SK-N-SH (cell line): ENCODE measurements around the gene AVPR1B. TPM values are rescaled to one million over a fixed set of nuclear protein-coding genes. Genes with fewer than 3 reads are reported as not detected.

Experiments
- CTCF ChIA-PET: fragments of 300-600, 350-600 bp; formaldehyde crosslinking; extraction: SDS; loops from one replicate; lab custom pipeline; 2021; lab: Yijun Ruan, JAX
- POLR2A ChIA-PET: fragments of 350-600 bp; sonication (Branson Sonifier 250); formaldehyde crosslinking; extraction: SDS; loops from one replicate; lab custom pipeline; 2020; ENCODE audit warnings: antibody characterized with exemption, inconsistent platforms; lab: Yijun Ruan, JAX
- DNase-seq: peaks from one replicate; pipeline ENCODE4 v3.0.0; 2012
- H2AFZ ChIP-seq: fragments of 200-600 bp; sonication (generic); 2 replicates; pipeline ENCODE4 v1.8.1; 2016; ENCODE audit warnings: antibody characterized with exemption, mild to moderate bottlenecking, low read depth
- H3F3A ChIP-seq: fragments of 200-600 bp; sonication (generic); replicated peaks from 2 replicates; pipeline ENCODE3; 2016; ENCODE audit warnings: antibody characterized with exemption, mild to moderate bottlenecking; ENCODE audit not compliant: insufficient read depth
- H3K27ac ChIP-seq, 2 experiments: fragments of 200-500 bp in 1 of 2; fragments of 200-600 bp in 1 of 2; sonication (Bioruptor generic) in 1 of 2; sonication (generic), shearing (Covaris generic) in 1 of 2; 2 replicates each; pipeline versions ENCODE4 v1.5.1 to v1.6.1; 2014 to 2016; ENCODE audit warnings: low read depth in 2 of 2, inconsistent platforms in 1 of 2, low read length in 1 of 2, mild to moderate bottlenecking in 1 of 2, mixed read lengths in 1 of 2
- H3K27me3 ChIP-seq: fragments of 200-600 bp; sonication (generic), shearing (Covaris generic); 2 replicates; pipeline ENCODE4 v1.6.1; 2016; ENCODE audit warnings: mixed run types; ENCODE audit not compliant: insufficient read depth
- H3K36me3 ChIP-seq, 2 experiments: fragments of 200-500 bp in 1 of 2; fragments of 200-600 bp in 1 of 2; sonication (Bioruptor generic) in 1 of 2; sonication (generic) in 1 of 2; replicated peaks in 1 of 2; 2 replicates each; pipeline versions ENCODE3 to v1.5.1; 2014 to 2016; ENCODE audit warnings: low read length in 1 of 2, mild to moderate bottlenecking in 1 of 2; ENCODE audit not compliant: insufficient read depth in 2 of 2, control insufficient read depth in 1 of 2
- H3K4me1 ChIP-seq, 2 experiments: fragments of 200-500 bp in 1 of 2; fragments of 200-600 bp in 1 of 2; sonication (Bioruptor generic) in 1 of 2; sonication (generic), shearing (Covaris generic) in 1 of 2; 2 replicates each; pipeline versions ENCODE4 v1.5.1 to v1.6.1; 2014 to 2016; ENCODE audit warnings: low read depth in 1 of 2, low read length in 1 of 2, mixed run types in 1 of 2; ENCODE audit not compliant: insufficient read depth in 2 of 2, control insufficient read depth in 1 of 2
- H3K4me2 ChIP-seq: fragments of 200-600 bp; sonication (generic), shearing (Covaris generic); 2 replicates; pipeline ENCODE4 v1.6.1; 2017; ENCODE audit warnings: mixed run types
- H3K4me3 ChIP-seq, 2 experiments: fragments of 200-500 bp in 1 of 2; fragments of 200-600 bp in 1 of 2; sonication (Bioruptor generic) in 1 of 2; sonication (generic), shearing (Covaris generic) in 1 of 2; 2 replicates each; pipeline versions ENCODE4 v1.5.1 to v1.8.1; 2014 to 2016; ENCODE audit warnings: low read depth in 2 of 2, inconsistent platforms in 1 of 2, low read length in 1 of 2, mild to moderate bottlenecking in 1 of 2, mixed read lengths in 1 of 2, moderate library complexity in 1 of 2
- H3K79me2 ChIP-seq: fragments of 200-600 bp; sonication (generic); 2 replicates; pipeline ENCODE4 v1.8.1; 2017; ENCODE audit warnings: mild to moderate bottlenecking; ENCODE audit not compliant: insufficient read depth
- H3K9ac ChIP-seq: fragments of 200-600 bp; sonication (generic); 2 replicates; pipeline ENCODE4 v1.6.1; 2017; ENCODE audit warnings: mixed run types
- H3K9me2 ChIP-seq: fragments of 200-600 bp; sonication (generic); 2 replicates; pipeline ENCODE4 v1.6.1; 2017; ENCODE audit warnings: mixed run types
- H3K9me3 ChIP-seq: fragments of 200-600 bp; sonication (generic); 2 replicates; pipeline ENCODE4 v1.6.1; 2017; ENCODE audit warnings: mixed run types, mild to moderate bottlenecking, moderate library complexity
- H4K20me1 ChIP-seq: fragments of 200-600 bp; sonication (generic); 2 replicates; pipeline ENCODE4 v1.6.1; 2017; ENCODE audit warnings: mild to moderate bottlenecking, mixed run types; ENCODE audit not compliant: insufficient read depth
- CHD2 ChIP-seq: fragments of 150-350 bp; IDR thresholded peaks from 2 replicates; pipeline ENCODE4 v1.6.1; 2018; ENCODE audit warnings: low read length; ENCODE audit not compliant: partially characterized antibody
- ELF1 ChIP-seq: IDR thresholded peaks from 2 replicates; pipeline ENCODE4 v1.4.0; 2012
- FOSL2 ChIP-seq: IDR thresholded peaks from 2 replicates; pipeline ENCODE4 v1.4.0; 2012; ENCODE audit warnings: low read depth, mild to moderate bottlenecking, moderate library complexity, borderline replicate concordance
- FOXJ3 ChIP-seq: sonication (generic); formaldehyde crosslinking; IDR thresholded peaks from 2 replicates; pipeline ENCODE4 v1.5.1; 2020; ENCODE audit warnings: mild to moderate bottlenecking, missing genetic modification reagents
- FOXM1 ChIP-seq: IDR thresholded peaks from 2 replicates; pipeline ENCODE4 v1.4.0; 2012; ENCODE audit warnings: low read depth, mild to moderate bottlenecking
- GABPA ChIP-seq: IDR thresholded peaks from 2 replicates; pipeline ENCODE4 v1.4.0; 2012; ENCODE audit warnings: low read depth, mild to moderate bottlenecking
- IRF3 ChIP-seq: fragments of 150-350 bp; IDR thresholded peaks from 2 replicates; pipeline ENCODE4 v1.6.1; 2016; ENCODE audit warnings: mild to moderate bottlenecking, low read depth, low read length
- JUND ChIP-seq: IDR thresholded peaks from 2 replicates; pipeline ENCODE4 v1.4.0; 2012
- MEF2A ChIP-seq: IDR thresholded peaks from 2 replicates; pipeline ENCODE4 v1.4.0; 2012; ENCODE audit warnings: low read depth, borderline replicate concordance
- NFIC ChIP-seq: IDR thresholded peaks from 2 replicates; pipeline ENCODE4 v1.4.0; 2012; ENCODE audit warnings: borderline replicate concordance
- NRF1 ChIP-seq: IDR thresholded peaks from 2 replicates; pipeline ENCODE4 v1.6.1; 2012; ENCODE audit warnings: low read depth, mild to moderate bottlenecking, low read length
- PBX3 ChIP-seq: IDR thresholded peaks from 2 replicates; pipeline ENCODE4; 2012
- RCOR1 ChIP-seq: fragments of 150-350 bp; IDR thresholded peaks from 2 replicates; pipeline ENCODE4 v1.6.1; 2017; ENCODE audit warnings: antibody characterized with exemption, low read length
- SIN3A ChIP-seq: IDR thresholded peaks from 2 replicates; pipeline ENCODE4 v1.6.1; 2012; ENCODE audit warnings: low read depth, mild to moderate bottlenecking, low read length, moderate library complexity, borderline replicate concordance
- SMC3 ChIP-seq: IDR thresholded peaks from 2 replicates; pipeline ENCODE4 v1.6.1; 2012; ENCODE audit warnings: low read depth, low read length, improper control_type of control experiment
- TAF1 ChIP-seq: IDR thresholded peaks from 2 replicates; pipeline ENCODE4 v1.6.1; 2012; ENCODE audit warnings: low read depth, mild to moderate bottlenecking, low read length, moderate library complexity, borderline replicate concordance
- TCF12 ChIP-seq: IDR thresholded peaks from 2 replicates; pipeline ENCODE4 v1.4.0; 2012
- TEAD4 ChIP-seq: IDR thresholded peaks from 2 replicates; pipeline ENCODE4 v1.4.0; 2012; ENCODE audit warnings: mild to moderate bottlenecking, borderline replicate concordance; ENCODE audit not compliant: insufficient read depth
- YY1 ChIP-seq: IDR thresholded peaks from 2 replicates; pipeline ENCODE4 v1.4.0; 2012; ENCODE audit warnings: low read depth, mild to moderate bottlenecking
- ZBTB33 ChIP-seq: IDR thresholded peaks from 2 replicates; pipeline ENCODE4 v1.4.0; 2012; ENCODE audit warnings: low read depth, borderline replicate concordance
- WGBS: methylation state at CpG from one replicate; pipeline ENCODE4 v1.1.6; 2017; ENCODE audit warnings: low lambda C conversion rate; 5-methylcytosine and 5-hydroxymethylcytosine counted together
- polyA plus RNA-seq, 3 experiments: library from polyadenylated mRNA; depleted of rRNA; stranded (reverse); fragments of >200 nt; gene quantifications; 2 replicates each; pipeline ENCODE4 v1.2.3, GENCODE V29; 2012

Gene AVPR1B
- polyA plus RNA-seq, 1 of the 3 experiments (the other 2 are of a cell fraction): not detected

- no peaks in the 10 kb centered on the region for H3K9me2 ChIP-seq
- no peak overlapping the region for H3K9ac ChIP-seq
- no peak for TF ChIP-seq TAF1
- TF ChIP-seq RCOR1: no peak
- TF ChIP-seq ELF1: no peak
- TF ChIP-seq NRF1: no peak
- no peak for TF ChIP-seq SMC3
- TF ChIP-seq FOXJ3 (CRISPR knock-in tag): no peak
- TF ChIP-seq SIN3A: no peak
- no peak for TF ChIP-seq GABPA
- TF ChIP-seq YY1: no peak
- no peak for TF ChIP-seq FOXM1
- TF ChIP-seq CHD2: no peak
- TF ChIP-seq JUND: no peak
- TF ChIP-seq FOSL2: no peak
- no peak for TF ChIP-seq PBX3
- no peak for DNase-seq
- ChIA-PET CTCF (interaction anchor here (1.1 to 13.9 kb wide), 4 partner anchors 69 to 182 kb away, joined by 3 to 248 read pairs (median 5); no protein-coding TSS in a partner anchor), POLR2A (no interaction called here)
- no peaks in the 10 kb centered on the region for H3F3A ChIP-seq
- H3K27me3 ChIP-seq: no peaks in the 10 kb centered on the region
- H3K4me1 ChIP-seq: peaks cover 0 to 8% of the 10 kb centered on the region in 2 experiments; a peak in 1 of 4 replicates
- H3K9me3 ChIP-seq: no peaks in the 10 kb centered on the region
- no peaks in the 10 kb centered on the region for H3K79me2 ChIP-seq
- no peak overlapping the region for H3K4me3 ChIP-seq
- no peak overlapping the region for H2AFZ ChIP-seq
- no peaks in the 10 kb centered on the region for H4K20me1 ChIP-seq
- no peak overlapping the region; a peak in 1 of 4 replicates for H3K27ac ChIP-seq
- H3K4me2 ChIP-seq: no peak overlapping the region
- WGBS: 62% methylated on average over 1 of the region's 1 CpG
- no peaks in the 10 kb centered on the region for H3K36me3 ChIP-seq
Measured at GRCh38 chr1:206100226-206100815, 16.9 kb downstream of the AVPR1B start.

GRCh38 chr1:206098242-206098919, 18.8 kb downstream of the AVPR1B start:
- POLR2A ChIA-PET: no interaction called here
- H3K27me3 ChIP-seq: no peaks in the 10 kb centered on the region

More at GRCh38 chr1:206098242-206098919, 18.8 kb downstream of the AVPR1B start:
- Histone ChIP-seq H3K9ac (no peak overlapping the region), H2AFZ (no peak overlapping the region), H3K4me1 (peaks cover 0 to 13% of the 10 kb centered on the region in 2 experiments; a peak in 2 of 4 replicates), H3K79me2 (no peaks in the 10 kb centered on the region), H3K36me3 (no peaks in the 10 kb centered on the region), H3K9me3 (no peaks in the 10 kb centered on the region), H3F3A (no peaks in the 10 kb centered on the region), H4K20me1 (no peaks in the 10 kb centered on the region), H3K4me2 (no peak overlapping the region), H3K4me3 (no peak overlapping the region), H3K9me2 (no peaks in the 10 kb centered on the region), H3K27ac (no peak overlapping the region)
- CTCF ChIA-PET: interaction anchor here (0.6 to 13.9 kb wide), 5 partner anchors 9 to 465 kb away, joined by 3 to 248 read pairs (median 5); no protein-coding TSS in a partner anchor
- TF ChIP-seq IRF3 (no peak), MEF2A (no peak), TEAD4 (no peak), NFIC (no peak), ZBTB33 (no peak), TCF12 (no peak)
- no peak for DNase-seq
- WGBS: 75% methylated on average over 9 of the region's 9 CpGs
